Tongue (tissue), 2 donors: ENCODE measurements around the gene PRDM16. TPM values are rescaled to one million over a fixed set of nuclear protein-coding genes. Genes with fewer than 3 reads are reported as not detected.
"Not testable (repeated sequence)": the region's sequence is repeated elsewhere in the genome, so short reads cannot be mapped to it uniquely, and the experiment has no call there.

Source experiments
- DNase-seq: peaks from one replicate; pipeline ENCODE4 v3.0.0-alpha.2; 2015
- total RNA-seq: library from RNA; depleted of rRNA; stranded (reverse); fragments of >200 nt; gene quantifications from one replicate; pipeline ENCODE4 v1.2.3, GENCODE V29; 2014

PRDM16 gene
- total RNA-seq, 1 donor from 2014 or later: 1.6 TPM

GRCh38 chr1:3230553-3230952 is 161.6 kb downstream of the PRDM16 start:
- no peak for DNase-seq

DNA sequence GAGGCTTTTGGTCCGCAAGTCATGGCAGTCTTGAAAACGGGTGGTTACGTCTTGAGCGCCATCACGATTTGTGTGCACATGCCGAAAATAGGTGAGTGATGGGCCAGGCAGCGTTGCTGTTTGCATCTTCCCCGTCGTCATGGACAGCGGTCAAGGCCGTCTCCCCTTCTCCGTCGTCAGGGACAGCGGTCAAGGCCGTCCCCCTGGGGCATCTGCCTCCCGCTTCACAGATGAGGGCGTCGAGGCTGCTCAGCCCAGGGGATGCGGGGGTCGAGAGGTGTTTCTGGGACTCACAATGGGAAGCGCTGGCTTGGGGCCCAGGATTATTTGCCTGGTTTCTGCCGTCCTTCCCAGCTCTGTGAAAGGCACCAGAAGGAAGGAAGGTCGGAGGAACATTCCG is 162.2 kb downstream of the PRDM16 start:
- no peak for DNase-seq

GRCh38 chr1:3231826-3232225 is 162.8 kb downstream of the PRDM16 start:
- peak; percentile 89 for DNase-seq

DNA sequence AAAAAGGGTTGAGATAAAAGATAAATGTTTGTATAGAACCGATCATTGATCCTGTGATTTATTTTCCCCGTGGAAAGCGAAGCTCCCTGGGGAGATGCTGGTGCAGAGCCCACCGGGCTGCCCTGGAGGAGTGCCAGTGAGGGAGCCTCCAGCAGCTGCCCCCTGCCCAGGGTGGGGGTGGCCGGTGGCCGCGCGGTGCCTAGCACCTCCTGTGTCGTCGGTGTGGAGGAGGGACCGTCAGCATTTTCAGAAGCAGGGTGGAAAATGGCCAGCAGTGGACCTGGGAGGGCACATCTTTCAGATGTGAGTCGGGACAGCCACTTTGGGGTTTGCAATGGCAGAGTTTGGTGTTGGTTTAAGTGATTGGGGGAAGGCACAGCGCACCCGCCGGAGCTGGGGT is 164.0 kb downstream of the PRDM16 start:
- no peak for DNase-seq

- DNase-seq: no peak
Observed at GRCh38 chr1:3233551-3233950, 164.5 kb downstream of the PRDM16 start.

- DNase-seq: no peak
Observed at GRCh38 chr1:3234281-3234680, 165.3 kb downstream of the PRDM16 start.

DNA sequence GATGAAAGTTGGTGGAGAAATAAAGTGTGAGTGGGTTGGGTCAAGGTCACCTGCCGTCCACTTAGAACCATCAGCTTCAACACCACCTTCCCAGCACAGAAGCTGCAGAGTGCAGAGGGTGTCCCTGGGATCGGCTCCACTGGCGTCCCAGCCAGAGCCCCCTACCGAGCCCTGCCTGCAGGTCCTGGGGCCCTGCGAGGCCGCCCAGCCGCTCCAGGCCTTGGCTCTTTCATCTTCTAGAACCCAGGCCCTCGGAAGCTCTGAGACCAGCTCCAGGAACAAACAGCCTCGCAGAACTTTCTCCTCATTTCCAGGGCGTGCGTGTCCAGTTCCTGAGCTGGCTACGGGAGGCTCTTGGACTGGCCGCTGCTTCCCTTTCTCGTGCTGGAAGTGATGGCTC is 166.0 kb downstream of the PRDM16 start:
- DNase-seq: no peak

DNA sequence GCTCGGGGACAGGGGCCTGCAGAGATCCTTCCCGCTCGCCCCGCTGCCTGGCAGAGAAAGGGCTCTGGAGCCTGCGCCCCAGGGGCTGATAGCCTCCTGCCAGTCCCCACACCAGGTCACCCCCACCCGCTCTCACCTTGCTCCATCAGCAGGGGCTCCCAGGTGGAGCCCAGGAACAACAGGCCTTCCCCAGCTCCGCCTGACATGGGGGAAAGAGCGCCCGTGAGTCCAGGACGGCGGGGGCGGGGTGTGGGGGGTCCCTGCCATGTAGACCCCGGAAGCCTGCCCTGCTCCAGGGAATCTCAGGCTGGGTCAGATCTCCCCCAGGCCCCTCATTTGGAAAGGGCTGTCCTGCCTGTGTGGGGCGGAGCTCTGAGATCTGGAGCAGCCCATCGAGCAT is 166.5 kb downstream of the PRDM16 start:
- no peak for DNase-seq

DNA sequence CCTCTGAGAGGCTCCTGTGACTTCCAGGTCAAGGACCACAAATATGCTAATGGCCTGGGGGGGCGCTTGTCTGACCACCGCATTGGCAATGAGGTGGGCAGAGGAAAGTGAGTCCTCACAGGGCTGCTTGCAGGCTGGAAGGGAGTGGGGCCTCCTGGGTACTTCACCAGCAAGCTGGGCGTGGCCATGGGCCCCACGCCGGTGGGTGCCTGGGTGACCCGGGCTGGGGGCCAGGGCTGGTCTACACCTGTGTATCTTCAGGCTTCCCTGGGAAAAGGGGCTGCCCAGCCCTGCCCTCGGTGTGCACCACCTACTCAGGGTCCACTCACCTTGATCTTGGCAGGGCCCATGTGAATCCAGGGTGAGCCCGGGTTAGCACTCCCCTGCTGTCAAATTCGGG is 167.4 kb downstream of the PRDM16 start:
- no peak for DNase-seq

GRCh38 chr1:3236955-3237354 is 168.0 kb downstream of the PRDM16 start:
- DNase-seq: no peak

- DNase-seq: no peak
Observed at GRCh38 chr1:3237570-3237969, 168.6 kb downstream of the PRDM16 start.

GRCh38 chr1:3237994-3238702 is 169.1 kb downstream of the PRDM16 start:
- DNase-seq: peak; percentile 63

- no peak for DNase-seq
Observed at GRCh38 chr1:3238703-3239278, 169.8 kb downstream of the PRDM16 start.

GRCh38 chr1:3239991-3240390 is 171.0 kb downstream of the PRDM16 start:
- not testable (repeated sequence) for DNase-seq

DNA sequence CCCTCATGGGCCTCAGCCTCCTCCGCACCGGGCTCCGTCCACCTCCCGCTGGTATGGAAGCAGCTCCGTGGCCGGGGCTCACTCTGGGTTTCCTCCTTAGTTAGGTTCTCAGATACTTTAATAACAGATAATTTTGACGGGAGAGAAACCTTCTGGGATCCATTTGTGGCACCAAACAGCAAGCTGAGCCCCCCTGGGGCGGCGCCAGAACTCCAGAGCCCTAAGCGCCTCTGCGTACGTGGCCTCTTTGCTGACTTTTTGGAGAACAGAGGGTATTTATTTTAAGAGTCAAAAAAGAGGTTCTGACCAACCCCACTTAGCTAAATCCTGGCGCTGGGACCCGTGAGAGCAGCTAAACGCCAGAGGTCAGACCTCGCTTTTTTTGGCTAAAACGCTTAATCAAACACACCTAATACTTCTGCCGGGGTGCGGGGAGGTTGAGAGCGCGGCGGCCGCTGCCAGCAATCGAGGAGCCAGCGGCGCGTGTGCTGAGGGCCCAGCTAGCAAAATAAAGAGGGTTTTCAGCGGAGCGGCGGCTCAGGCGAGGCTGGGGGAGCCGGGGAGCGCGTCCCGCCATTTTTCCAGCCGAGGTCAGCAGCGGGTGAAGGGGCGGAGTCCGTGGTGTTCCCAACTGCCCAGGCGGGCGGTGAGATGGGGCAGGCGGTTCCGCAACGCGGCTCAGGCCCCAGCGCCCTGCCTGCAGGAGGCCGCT is 171.7 kb downstream of the PRDM16 start:
- no peak for DNase-seq

DNA sequence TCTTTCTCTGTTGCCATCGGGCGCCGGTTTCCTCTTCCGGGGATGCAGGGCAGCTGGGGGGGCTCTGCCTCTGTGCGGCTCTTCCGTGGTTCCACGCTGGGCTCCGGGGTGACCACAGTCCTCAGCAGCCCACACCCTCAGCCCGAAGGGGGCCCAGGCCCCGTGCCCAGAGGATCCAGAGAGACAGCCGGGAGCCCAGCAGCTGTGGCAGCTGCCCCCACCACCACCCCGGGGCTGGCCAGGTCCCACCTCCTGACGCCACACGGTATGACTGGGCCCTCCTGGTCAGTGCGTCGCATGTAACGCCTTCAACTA is 172.2 kb downstream of the PRDM16 start:
- DNase-seq: no peak

DNA sequence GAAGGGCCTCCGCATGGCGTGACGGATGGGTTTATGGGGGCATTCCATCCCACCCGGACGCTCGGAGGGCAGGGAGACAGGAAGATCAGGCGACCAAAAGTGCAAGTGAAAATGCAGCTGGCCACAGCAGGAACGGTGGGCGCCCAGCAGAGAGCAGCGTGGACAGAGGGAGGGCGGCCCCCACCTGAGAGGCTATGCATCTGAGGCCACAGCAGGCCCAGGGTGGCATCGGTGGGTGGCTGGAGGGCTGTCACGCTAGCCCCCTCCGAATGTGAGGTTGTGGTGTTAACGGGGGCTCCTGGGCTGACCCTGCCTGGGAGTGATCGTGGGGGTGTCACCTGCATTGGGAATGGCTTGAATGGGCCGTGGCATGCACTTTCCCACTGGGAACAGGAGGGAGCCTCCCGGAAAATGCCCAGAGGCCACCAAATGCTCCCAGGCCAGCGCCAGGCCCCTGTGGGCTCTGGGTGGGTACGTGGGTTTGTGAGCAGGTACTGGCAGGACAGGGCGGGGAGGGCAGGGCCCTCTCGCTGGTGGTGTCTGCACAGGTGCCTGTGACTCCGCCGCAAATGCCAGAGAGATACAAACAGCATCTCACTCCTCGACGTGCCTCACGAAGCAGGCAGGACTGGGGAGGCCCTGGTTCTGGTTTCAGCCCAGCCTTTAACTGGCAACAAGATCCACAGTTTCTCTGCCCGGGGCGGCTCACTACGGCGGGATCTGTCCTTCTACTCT is 172.8 kb downstream of the PRDM16 start:
- DNase-seq: no peak

GRCh38 chr1:3242408-3243260 is 173.6 kb downstream of the PRDM16 start:
- DNase-seq: no peak

DNA sequence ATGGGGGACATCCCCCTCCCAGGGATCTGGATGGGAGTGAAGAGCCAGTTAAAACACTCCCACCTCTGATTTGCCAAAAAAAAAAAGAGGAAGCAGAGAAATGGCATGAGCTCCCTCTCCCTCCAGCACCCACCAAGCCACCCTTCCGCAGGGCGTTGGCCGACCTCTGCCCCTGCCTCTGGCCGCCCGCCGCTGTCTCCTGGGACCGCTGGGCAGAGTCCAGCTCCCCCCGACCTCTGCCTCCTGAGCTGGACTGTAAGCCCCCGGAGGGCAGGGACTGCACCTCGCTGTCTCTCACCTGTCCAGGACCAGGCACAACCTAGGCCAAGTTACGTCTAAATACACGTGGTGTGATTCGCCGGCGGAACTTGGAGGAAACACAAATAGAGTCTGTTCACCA is 174.3 kb downstream of the PRDM16 start:
- no peak for DNase-seq

GRCh38 chr1:3244025-3244926 is 175.3 kb downstream of the PRDM16 start:
- DNase-seq: no peak

- DNase-seq: no peak
Observed at GRCh38 chr1:3244927-3245315, 175.9 kb downstream of the PRDM16 start.
